Muscle layer of colon (tissue), 2 donors: ENCODE results near the gene MB.
A peak's percentile ranks its signal among the peaks of the same experiment; 100 is the strongest.

Source experiments
- H3K27ac ChIP-seq: one replicate; pipeline ENCODE4 v1.7.0; 2013; ENCODE audit warnings: low read depth, mild to moderate bottlenecking, low read length, moderate library complexity
- H3K27me3 ChIP-seq, 2 donors: one replicate each; pipeline ENCODE4 v1.7.0; 2013; ENCODE audit warnings: low read length in 2 of 2, mild to moderate bottlenecking in 2 of 2; ENCODE audit not compliant: insufficient read depth in 2 of 2, control insufficient read depth in 1 of 2
- H3K36me3 ChIP-seq: one replicate; pipeline ENCODE4 v1.7.0; 2013; ENCODE audit warnings: mild to moderate bottlenecking, low read length; ENCODE audit not compliant: insufficient read depth
- H3K4me1 ChIP-seq: one replicate; pipeline ENCODE4 v1.7.0; 2013; ENCODE audit warnings: mild to moderate bottlenecking, low read length; ENCODE audit not compliant: insufficient read depth
- H3K4me3 ChIP-seq, 2 donors: one replicate each; pipeline ENCODE4 v1.7.0; 2013; ENCODE audit warnings: low read length in 2 of 2, low read depth in 1 of 2, mild to moderate bottlenecking in 1 of 2, moderate library complexity in 1 of 2
- H3K9ac ChIP-seq: one replicate; pipeline ENCODE4 v1.7.0; 2013; ENCODE audit warnings: low read length
- H3K9me3 ChIP-seq: one replicate; pipeline ENCODE4 v1.7.0; 2013; ENCODE audit warnings: mild to moderate bottlenecking, low read length
- donor health status: abdominal sarcoma.
- donor health status: Adenocarcinoma of cecum.

MB gene

GRCh38 chr22:35634015-35634414 lies 16.9 kb upstream of the MB start:
- Histone ChIP-seq H3K27me3 (no peaks in the 10 kb centered on the region), H3K4me3 (no peak overlapping the region), H3K9ac (no peak overlapping the region), H3K4me1 (peaks cover 29% of the 10 kb centered on the region), H3K36me3 (no peaks in the 10 kb centered on the region), H3K9me3 (no peaks in the 10 kb centered on the region), H3K27ac (no peak overlapping the region)

GRCh38 chr22:35633520-35633919 lies 16.4 kb upstream of the MB start:
- Histone ChIP-seq H3K27ac (no peak overlapping the region), H3K36me3 (no peaks in the 10 kb centered on the region), H3K4me3 (no peak overlapping the region), H3K4me1 (peaks cover 24% of the 10 kb centered on the region), H3K27me3 (no peaks in the 10 kb centered on the region), H3K9ac (no peak overlapping the region), H3K9me3 (no peaks in the 10 kb centered on the region)

- no peaks in the 10 kb centered on the region for H3K27me3 ChIP-seq
- H3K9ac ChIP-seq = no peak overlapping the region
- H3K27ac ChIP-seq = no peak overlapping the region
- no peak overlapping the region for H3K4me3 ChIP-seq
- no peaks in the 10 kb centered on the region for H3K9me3 ChIP-seq
- H3K4me1 ChIP-seq = peaks cover 19% of the 10 kb centered on the region
- no peaks in the 10 kb centered on the region for H3K36me3 ChIP-seq
Observed at GRCh38 chr22:35632935-35633334, 15.8 kb upstream of the MB start.

- H3K36me3 ChIP-seq = no peaks in the 10 kb centered on the region
- no peak overlapping the region for H3K4me3 ChIP-seq
- no peak overlapping the region for H3K9ac ChIP-seq
- H3K27ac ChIP-seq = no peak overlapping the region
- peaks cover 14% of the 10 kb centered on the region for H3K4me1 ChIP-seq
- H3K27me3 ChIP-seq = no peaks in the 10 kb centered on the region
- H3K9me3 ChIP-seq = no peaks in the 10 kb centered on the region
Observed at GRCh38 chr22:35631597-35631996, 14.5 kb upstream of the MB start.

- Histone ChIP-seq H3K9me3 (no peaks in the 10 kb centered on the region), H3K27ac (no peak overlapping the region), H3K4me3 (no peak overlapping the region), H3K9ac (no peak overlapping the region), H3K27me3 (no peaks in the 10 kb centered on the region), H3K4me1 (peaks cover 14% of the 10 kb centered on the region), H3K36me3 (no peaks in the 10 kb centered on the region)
Observed at GRCh38 chr22:35630891-35631290, 13.8 kb upstream of the MB start.

GRCh38 chr22:35630387-35630793 lies 13.3 kb upstream of the MB start:
- H3K36me3 ChIP-seq = no peaks in the 10 kb centered on the region
- no peaks in the 10 kb centered on the region for H3K27me3 ChIP-seq
- H3K9me3 ChIP-seq = no peaks in the 10 kb centered on the region
- no peak overlapping the region for H3K4me3 ChIP-seq
- peaks cover 14% of the 10 kb centered on the region for H3K4me1 ChIP-seq
- no peak overlapping the region for H3K27ac ChIP-seq
- H3K9ac ChIP-seq = no peak overlapping the region

GRCh38 chr22:35629406-35630216 lies 12.5 kb upstream of the MB start:
- Histone ChIP-seq H3K36me3 (no peaks in the 10 kb centered on the region), H3K9me3 (no peaks in the 10 kb centered on the region), H3K4me1 (peaks cover 14% of the 10 kb centered on the region), H3K9ac (no peak overlapping the region), H3K27me3 (no peaks in the 10 kb centered on the region), H3K4me3 (no peak overlapping the region), H3K27ac (peak overlapping the region; percentile 73)

- Histone ChIP-seq H3K9me3 (no peaks in the 10 kb centered on the region), H3K36me3 (no peaks in the 10 kb centered on the region), H3K27me3 (no peaks in the 10 kb centered on the region), H3K4me1 (peaks cover 14% of the 10 kb centered on the region), H3K9ac (no peak overlapping the region), H3K4me3 (no peak overlapping the region), H3K27ac (no peak overlapping the region)
Observed at GRCh38 chr22:35628732-35629131, 11.6 kb upstream of the MB start.

GRCh38 chr22:35627267-35628041 lies 10.3 kb upstream of the MB start:
- peak overlapping the region; percentile 86 for H3K9ac ChIP-seq

GRCh38 chr22:35625763-35626432 lies 8.8 kb upstream of the MB start:
- H3K27me3 ChIP-seq = no peaks in the 10 kb centered on the region
- peak overlapping the region; percentile 8 for H3K27ac ChIP-seq
- peaks cover 37% of the 10 kb centered on the region for H3K4me1 ChIP-seq
- no peaks in the 10 kb centered on the region for H3K36me3 ChIP-seq
- no peak overlapping the region for H3K4me3 ChIP-seq
- no peaks in the 10 kb centered on the region for H3K9me3 ChIP-seq
- H3K9ac ChIP-seq = no peak overlapping the region

More at GRCh38 chr22:35627267-35628041, 10.3 kb upstream of the MB start:
- no peaks in the 10 kb centered on the region for H3K9me3 ChIP-seq
- no peaks in the 10 kb centered on the region for H3K27me3 ChIP-seq
- peak overlapping the region; percentile 47 to 86 for H3K4me3 ChIP-seq
- H3K27ac ChIP-seq = peak overlapping the region; percentile 79
- H3K4me1 ChIP-seq = peaks cover 22% of the 10 kb centered on the region
- H3K36me3 ChIP-seq = no peaks in the 10 kb centered on the region

- Histone ChIP-seq H3K4me3 (no peak overlapping the region), H3K36me3 (no peaks in the 10 kb centered on the region), H3K27ac (no peak overlapping the region), H3K9ac (no peak overlapping the region), H3K27me3 (no peaks in the 10 kb centered on the region), H3K4me1 (peaks cover 41% of the 10 kb centered on the region), H3K9me3 (no peaks in the 10 kb centered on the region)
Observed at GRCh38 chr22:35624547-35624946, 7.4 kb upstream of the MB start.
